ENCODE measurements around the gene RAI1.

RAI1 gene

GRCh38 chr17:17700251-17700969, 19.2 kb downstream of the RAI1 start:
- DNase-seq = no peak

- DNase-seq = no peak
These were observed 19.9 kb downstream of the RAI1 start for GRCh38 chr17:17701112-17701511.

- DNase-seq = no peak
These were observed 20.4 kb downstream of the RAI1 start for GRCh38 chr17:17701658-17702057.

GRCh38 chr17:17702449-17703139, 21.3 kb downstream of the RAI1 start:
- no peak for DNase-seq

GRCh38 chr17:17703140-17703919, 22.1 kb downstream of the RAI1 start:
- DNase-seq = no peak

- DNase-seq = no peak
These were observed 23.7 kb downstream of the RAI1 start for GRCh38 chr17:17704931-17705330.

- DNase-seq = no peak
These were observed 25.1 kb downstream of the RAI1 start for GRCh38 chr17:17706140-17707060.

GRCh38 chr17:17708295-17708694, 27.0 kb downstream of the RAI1 start:
- DNase-seq = no peak

GRCh38 chr17:17708816-17709215, 27.6 kb downstream of the RAI1 start:
- DNase-seq = no peak

GRCh38 chr17:17709815-17710321, 28.6 kb downstream of the RAI1 start:
- DNase-seq = no peak

GRCh38 chr17:17710355-17710727, 29.1 kb downstream of the RAI1 start:
- DNase-seq = no peak

GRCh38 chr17:17710728-17711541, 29.7 kb downstream of the RAI1 start:
- DNase-seq = no peak

- DNase-seq = no peak
These were observed 30.4 kb downstream of the RAI1 start for GRCh38 chr17:17711641-17712162.

GRCh38 chr17:17712268-17712924, 31.1 kb downstream of the RAI1 start:
- DNase-seq = no peak

GRCh38 chr17:17713839-17714238, 32.6 kb downstream of the RAI1 start:
- DNase-seq = no peak

GRCh38 chr17:17714261-17714866, 33.1 kb downstream of the RAI1 start:
- DNase-seq = no peak

- no peak for DNase-seq
These were observed 33.6 kb downstream of the RAI1 start for GRCh38 chr17:17714879-17715278.

GRCh38 chr17:17716837-17717523, 35.7 kb downstream of the RAI1 start:
- DNase-seq = no peak

- no peak for DNase-seq
These were observed 37.0 kb downstream of the RAI1 start for GRCh38 chr17:17718251-17718650.

Data from NCI-H446 treated with DMSO at 0.1 percent for 48 hours (cell line).